Measurements from ENCODE around the gene BTN3A1. TPM values are rescaled to one million over a fixed set of nuclear protein-coding genes. Genes with fewer than 3 reads are reported as not detected.

The BTN3A1 gene
- total and polyA plus RNA-seq, 10 of the 15 experiments (the other 5 are each of a cell fraction or from before 2014, with no cell fraction given): 5.6 to 60.1 (median 16.1) TPM

- TF ChIP-seq, protein P1, sequence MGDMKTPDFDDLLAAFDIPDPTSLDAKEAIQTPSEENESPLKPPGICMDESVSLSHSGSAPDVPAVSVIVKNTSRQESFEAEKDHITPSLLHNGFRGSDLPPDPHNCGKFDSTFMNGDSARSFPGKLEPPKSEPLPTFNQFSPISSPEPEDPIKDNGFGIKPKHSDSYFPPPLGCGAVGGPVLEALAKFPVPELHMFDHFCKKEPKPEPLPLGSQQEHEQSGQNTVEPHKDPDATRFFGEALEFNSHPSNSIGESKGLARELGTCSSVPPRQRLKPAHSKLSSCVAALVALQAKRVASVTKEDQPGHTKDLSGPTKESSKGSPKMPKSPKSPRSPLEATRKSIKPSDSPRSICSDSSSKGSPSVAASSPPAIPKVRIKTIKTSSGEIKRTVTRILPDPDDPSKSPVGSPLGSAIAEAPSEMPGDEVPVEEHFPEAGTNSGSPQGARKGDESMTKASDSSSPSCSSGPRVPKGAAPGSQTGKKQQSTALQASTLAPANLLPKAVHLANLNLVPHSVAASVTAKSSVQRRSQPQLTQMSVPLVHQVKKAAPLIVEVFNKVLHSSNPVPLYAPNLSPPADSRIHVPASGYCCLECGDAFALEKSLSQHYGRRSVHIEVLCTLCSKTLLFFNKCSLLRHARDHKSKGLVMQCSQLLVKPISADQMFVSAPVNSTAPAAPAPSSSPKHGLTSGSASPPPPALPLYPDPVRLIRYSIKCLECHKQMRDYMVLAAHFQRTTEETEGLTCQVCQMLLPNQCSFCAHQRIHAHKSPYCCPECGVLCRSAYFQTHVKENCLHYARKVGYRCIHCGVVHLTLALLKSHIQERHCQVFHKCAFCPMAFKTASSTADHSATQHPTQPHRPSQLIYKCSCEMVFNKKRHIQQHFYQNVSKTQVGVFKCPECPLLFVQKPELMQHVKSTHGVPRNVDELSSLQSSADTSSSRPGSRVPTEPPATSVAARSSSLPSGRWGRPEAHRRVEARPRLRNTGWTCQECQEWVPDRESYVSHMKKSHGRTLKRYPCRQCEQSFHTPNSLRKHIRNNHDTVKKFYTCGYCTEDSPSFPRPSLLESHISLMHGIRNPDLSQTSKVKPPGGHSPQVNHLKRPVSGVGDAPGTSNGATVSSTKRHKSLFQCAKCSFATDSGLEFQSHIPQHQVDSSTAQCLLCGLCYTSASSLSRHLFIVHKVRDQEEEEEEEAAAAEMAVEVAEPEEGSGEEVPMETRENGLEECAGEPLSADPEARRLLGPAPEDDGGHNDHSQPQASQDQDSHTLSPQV (IDR thresholded peaks at IDR 0.05): no peak
- TF ChIP-seq CHD1 (IDR thresholded peaks at IDR 0.05; ENCODE audit: low read depth, low read length): no peak
- TF ChIP-seq EGR1 (IDR thresholded peaks at IDR 0.05; ENCODE audit: borderline replicate concordance in 1 of 2, low read depth in 2 of 2, low read length in 2 of 2): no peak
- TF ChIP-seq MTA3 (IDR thresholded peaks at IDR 0.05; ENCODE audit: borderline replicate concordance, low read length): no peak
- peak; percentile 60 for TF ChIP-seq POLR2AphosphoS5 (IDR thresholded peaks at IDR 0.05; ENCODE audit: low read length)
- TF ChIP-seq WRNIP1 (IDR thresholded peaks at IDR 0.05; ENCODE audit: borderline replicate concordance, low read depth, low read length): no peak
- TF ChIP-seq PML (IDR thresholded peaks at IDR 0.05; ENCODE audit: low read length): no peak
- no peak for TF ChIP-seq YBX1 (IDR thresholded peaks at IDR 0.05)
- TF ChIP-seq SRF (IDR thresholded peaks at IDR 0.05; ENCODE audit: low read depth in 2 of 2, low read length in 2 of 2): no peak
- TF ChIP-seq, protein P2, sequence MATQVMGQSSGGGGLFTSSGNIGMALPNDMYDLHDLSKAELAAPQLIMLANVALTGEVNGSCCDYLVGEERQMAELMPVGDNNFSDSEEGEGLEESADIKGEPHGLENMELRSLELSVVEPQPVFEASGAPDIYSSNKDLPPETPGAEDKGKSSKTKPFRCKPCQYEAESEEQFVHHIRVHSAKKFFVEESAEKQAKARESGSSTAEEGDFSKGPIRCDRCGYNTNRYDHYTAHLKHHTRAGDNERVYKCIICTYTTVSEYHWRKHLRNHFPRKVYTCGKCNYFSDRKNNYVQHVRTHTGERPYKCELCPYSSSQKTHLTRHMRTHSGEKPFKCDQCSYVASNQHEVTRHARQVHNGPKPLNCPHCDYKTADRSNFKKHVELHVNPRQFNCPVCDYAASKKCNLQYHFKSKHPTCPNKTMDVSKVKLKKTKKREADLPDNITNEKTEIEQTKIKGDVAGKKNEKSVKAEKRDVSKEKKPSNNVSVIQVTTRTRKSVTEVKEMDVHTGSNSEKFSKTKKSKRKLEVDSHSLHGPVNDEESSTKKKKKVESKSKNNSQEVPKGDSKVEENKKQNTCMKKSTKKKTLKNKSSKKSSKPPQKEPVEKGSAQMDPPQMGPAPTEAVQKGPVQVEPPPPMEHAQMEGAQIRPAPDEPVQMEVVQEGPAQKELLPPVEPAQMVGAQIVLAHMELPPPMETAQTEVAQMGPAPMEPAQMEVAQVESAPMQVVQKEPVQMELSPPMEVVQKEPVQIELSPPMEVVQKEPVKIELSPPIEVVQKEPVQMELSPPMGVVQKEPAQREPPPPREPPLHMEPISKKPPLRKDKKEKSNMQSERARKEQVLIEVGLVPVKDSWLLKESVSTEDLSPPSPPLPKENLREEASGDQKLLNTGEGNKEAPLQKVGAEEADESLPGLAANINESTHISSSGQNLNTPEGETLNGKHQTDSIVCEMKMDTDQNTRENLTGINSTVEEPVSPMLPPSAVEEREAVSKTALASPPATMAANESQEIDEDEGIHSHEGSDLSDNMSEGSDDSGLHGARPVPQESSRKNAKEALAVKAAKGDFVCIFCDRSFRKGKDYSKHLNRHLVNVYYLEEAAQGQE (IDR thresholded peaks at IDR 0.05; ENCODE audit: low read depth, low read length): no peak
- no peak for TF ChIP-seq PKNOX1 (IDR thresholded peaks at IDR 0.05)
- TF ChIP-seq, protein P3, sequence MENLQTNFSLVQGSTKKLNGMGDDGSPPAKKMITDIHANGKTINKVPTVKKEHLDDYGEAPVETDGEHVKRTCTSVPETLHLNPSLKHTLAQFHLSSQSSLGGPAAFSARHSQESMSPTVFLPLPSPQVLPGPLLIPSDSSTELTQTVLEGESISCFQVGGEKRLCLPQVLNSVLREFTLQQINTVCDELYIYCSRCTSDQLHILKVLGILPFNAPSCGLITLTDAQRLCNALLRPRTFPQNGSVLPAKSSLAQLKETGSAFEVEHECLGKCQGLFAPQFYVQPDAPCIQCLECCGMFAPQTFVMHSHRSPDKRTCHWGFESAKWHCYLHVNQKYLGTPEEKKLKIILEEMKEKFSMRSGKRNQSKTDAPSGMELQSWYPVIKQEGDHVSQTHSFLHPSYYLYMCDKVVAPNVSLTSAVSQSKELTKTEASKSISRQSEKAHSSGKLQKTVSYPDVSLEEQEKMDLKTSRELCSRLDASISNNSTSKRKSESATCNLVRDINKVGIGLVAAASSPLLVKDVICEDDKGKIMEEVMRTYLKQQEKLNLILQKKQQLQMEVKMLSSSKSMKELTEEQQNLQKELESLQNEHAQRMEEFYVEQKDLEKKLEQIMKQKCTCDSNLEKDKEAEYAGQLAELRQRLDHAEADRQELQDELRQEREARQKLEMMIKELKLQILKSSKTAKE (IDR thresholded peaks at IDR 0.05; ENCODE audit: low read depth, poor library complexity, severe bottlenecking): peak; percentile 38
- TF ChIP-seq MYC (IDR thresholded peaks at IDR 0.05; ENCODE audit: insufficient read depth, insufficient read length, insufficient replicate concordance, low read length, severe bottlenecking): no peak
- 0 out of 2 replicates have a peak, but pooled peaks have one; percentile 27 for TF ChIP-seq HDGF (IDR thresholded peaks at IDR 0.05)
- TF ChIP-seq FOXM1 (IDR thresholded peaks at IDR 0.05; ENCODE audit: low read depth, low read length): no peak; the same call in 1 of the 2 replicates
- no peak for TF ChIP-seq NR2C1 (IDR thresholded peaks at IDR 0.05)
- TF ChIP-seq ZBED1 (IDR thresholded peaks at IDR 0.05; ENCODE audit: borderline replicate concordance): no peak
- peak; percentile 39; the same call in 1 of the 2 replicates for TF ChIP-seq NRF1 (conservative IDR thresholded peaks at IDR 0.05; ENCODE audit: low read depth, low read length)
- TF ChIP-seq GATAD2B (conservative IDR thresholded peaks at IDR 0.05; ENCODE audit: low read depth): no peak
- TF ChIP-seq SMARCA5 (IDR thresholded peaks at IDR 0.05): no peak
Measured at GRCh38 chr6:26401987-26402658, at the start of gene BTN3A1 (continued).
